ENCODE data around the gene CPNE7.
"Not testable (repeated sequence)": the region's sequence is repeated elsewhere in the genome, so short reads cannot be mapped to it uniquely, and the experiment has no call there.

The CPNE7 gene

DNA sequence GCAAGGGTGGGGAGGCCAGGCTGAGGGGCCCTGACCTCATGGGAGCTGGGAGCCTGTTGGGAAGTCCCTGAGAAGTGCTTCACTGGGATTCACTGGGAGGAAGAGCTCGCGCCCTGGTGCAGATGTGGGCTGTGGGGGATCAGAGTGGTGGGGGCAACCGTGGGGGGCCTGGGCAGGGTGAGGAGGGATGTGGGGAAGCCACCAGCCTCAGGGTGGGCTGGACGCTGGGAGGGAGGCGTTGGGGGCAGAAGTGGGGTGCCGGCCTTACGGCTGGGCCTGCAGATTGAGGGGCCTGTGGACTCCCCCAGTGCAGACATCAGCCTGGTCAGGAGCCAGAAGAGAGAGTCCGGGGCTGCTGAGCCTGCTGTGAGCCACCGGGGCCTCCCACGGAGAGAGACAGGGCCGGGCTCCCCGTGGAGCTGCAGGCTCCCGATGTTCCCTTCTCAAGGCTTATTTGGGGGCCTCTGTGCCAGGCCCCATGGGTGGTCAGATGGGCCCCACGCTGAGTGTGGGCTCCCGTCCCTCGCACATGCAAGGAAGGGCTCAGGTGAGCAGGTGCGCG is 45.7 kb downstream of the CPNE7 start:
- in situ Hi-C loops (cut with MboI; ENCODE audit: low sequenced_read_pairs): no loop called here

DNA sequence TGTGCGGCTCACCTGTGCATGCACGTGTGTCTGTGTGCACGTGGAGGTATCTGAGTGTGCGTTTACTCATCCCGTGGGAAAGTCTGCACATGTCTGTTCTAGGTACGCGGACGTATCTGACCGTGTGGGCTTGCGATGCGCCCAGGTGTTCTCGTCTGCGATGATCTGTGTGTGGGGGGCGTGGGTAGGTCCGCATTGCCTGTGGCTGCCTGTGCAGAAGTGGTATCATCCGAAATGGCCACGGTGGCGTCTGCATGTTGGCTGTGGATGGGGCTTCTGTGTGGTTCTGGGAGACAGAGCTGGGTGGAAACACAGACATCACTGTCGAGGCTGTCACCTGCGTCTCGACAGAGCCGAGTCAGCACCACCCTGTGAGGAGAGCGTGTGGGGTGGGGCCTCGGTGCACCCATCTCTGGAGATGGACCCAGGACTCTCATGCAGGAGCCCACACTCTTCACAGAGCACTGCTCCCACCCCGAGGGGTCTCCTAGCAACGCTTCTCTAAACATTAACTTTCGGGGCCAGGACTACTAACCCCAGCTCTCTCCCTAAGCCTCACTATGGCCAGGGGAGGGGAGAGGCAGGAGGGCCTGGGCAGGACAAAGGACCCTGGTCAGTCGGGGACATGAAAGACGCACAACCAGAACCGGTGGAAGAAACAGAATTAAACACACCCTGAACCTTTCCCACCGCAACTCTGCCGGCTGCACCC is 46.3 kb downstream of the CPNE7 start:
- in situ Hi-C loops (cut with MboI; ENCODE audit: low sequenced_read_pairs): no loop called here

DNA sequence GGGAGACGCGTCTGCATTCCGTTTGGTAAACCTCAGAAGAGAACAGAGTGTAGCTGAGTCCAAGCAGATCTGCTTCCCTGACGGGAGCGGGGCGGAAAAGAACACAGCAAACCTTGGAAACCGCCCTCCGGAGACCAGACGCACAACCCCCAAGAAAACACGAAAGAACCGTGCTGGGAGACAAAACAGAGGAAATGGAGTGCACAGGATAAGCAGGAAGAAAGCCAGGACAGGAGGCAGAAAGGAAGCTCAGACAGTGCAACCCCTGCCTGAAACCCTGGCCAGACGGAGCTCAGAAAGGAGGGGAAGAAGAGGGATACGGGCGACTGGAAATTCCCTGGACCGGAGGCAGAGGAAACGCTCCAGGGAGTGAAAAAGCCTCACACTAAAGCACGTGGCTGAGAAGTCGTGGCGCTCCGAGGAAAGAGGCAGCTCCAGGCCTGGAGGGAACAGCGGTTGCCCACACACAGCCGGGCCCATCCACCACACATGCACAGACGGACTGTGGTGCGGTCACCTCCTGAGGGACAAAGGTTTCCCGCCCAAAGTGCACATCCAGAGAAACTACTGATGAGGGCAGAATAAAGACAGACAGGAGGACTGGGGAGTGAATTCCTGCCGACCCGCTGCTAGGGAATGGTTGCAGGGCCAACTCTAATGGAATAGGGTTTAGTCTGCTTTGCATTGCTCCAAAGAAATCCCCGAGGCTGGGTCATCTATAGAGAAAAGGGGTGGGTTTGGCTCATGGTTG is 48.1 kb downstream of the CPNE7 start:
- in situ Hi-C loops (cut with MboI; ENCODE audit: low sequenced_read_pairs): no loop called here

DNA sequence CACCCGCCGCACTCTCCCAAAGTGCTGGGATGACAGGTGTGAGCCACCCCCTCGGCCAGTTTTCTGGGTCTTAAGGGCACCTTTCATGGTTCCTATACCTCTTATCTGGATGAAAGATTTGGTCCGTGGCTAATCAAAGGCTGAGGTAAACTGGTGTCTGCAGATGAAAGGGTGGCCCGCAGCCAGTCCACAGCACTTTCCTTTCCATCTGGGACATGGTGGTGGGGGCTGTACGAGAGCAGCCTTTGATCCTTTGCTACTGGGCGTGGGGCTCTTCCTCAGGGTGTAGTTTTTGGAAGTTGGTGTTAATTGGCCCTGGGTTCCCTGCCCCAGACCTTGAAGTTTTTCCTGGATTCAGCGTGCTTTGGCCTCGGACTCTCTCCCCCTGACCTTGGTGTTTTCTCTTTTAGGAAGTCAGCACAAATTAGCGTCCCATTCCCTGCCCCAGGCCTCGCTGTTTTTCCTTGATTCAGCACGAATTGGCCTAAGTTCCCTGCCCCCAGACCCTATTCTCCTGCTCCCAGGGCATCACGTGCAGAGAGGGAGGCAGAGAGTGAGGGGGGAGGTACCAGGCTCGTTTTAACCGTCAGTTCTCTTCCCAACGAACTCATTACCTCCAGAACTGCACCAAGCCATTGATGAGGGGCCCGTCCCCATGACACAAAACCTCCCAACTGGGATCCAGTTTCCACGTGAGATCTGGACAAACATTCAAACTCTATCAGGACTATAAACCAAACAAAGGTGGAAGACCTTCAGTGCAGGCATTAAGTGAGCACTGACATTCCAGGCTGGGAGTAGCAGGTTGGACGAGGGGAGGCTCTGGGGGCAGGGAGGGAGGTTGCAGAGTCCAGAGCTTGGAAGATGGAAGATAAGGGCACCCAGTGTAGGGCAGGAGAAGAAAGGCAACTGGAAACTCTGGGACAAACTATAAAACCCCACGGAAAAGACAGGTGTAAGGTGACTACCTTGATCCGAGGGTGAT is 49.5 kb downstream of the CPNE7 start:
- in situ Hi-C loops (cut with MboI; ENCODE audit: low sequenced_read_pairs): no loop called here

DNA sequence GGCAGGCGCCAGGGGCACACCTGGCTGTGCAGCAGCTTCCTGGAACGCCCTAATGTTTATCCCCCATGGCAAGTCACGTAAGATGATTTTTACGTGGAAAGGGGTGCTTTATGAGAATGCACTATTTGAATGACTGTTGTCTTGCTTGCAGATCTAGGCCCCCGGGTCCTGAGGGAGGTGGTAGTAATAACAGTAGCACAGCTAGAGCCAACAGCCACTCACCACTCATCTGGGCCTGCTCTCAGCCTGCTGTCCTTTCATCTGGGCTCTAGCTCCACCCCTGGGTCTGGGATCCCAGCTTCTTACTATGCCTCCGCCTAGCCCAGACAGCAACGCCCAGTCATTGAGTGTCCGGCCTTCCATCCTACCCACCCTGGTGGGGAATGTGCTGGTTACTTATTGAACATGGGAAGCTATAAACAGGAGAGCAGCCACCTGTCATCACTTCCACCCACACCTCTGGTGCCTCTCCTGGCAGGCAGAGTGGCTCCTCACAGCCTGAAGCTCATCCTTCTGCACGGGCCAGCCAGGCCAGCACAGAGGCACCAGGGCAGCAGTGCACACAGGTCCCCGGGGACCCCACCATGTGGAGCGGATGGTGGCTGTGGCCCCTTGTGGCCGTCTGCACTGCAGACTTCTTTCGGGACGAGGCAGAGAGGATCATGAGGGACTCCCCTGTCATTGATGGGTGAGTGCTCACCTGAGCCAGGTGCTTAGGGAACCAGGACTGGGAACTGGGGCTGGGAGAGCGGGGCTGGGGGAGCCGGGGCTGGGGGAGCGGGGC is 54.5 kb downstream of the CPNE7 start:
- in situ Hi-C loops (cut with MboI; ENCODE audit: low sequenced_read_pairs): no loop called here

DNA sequence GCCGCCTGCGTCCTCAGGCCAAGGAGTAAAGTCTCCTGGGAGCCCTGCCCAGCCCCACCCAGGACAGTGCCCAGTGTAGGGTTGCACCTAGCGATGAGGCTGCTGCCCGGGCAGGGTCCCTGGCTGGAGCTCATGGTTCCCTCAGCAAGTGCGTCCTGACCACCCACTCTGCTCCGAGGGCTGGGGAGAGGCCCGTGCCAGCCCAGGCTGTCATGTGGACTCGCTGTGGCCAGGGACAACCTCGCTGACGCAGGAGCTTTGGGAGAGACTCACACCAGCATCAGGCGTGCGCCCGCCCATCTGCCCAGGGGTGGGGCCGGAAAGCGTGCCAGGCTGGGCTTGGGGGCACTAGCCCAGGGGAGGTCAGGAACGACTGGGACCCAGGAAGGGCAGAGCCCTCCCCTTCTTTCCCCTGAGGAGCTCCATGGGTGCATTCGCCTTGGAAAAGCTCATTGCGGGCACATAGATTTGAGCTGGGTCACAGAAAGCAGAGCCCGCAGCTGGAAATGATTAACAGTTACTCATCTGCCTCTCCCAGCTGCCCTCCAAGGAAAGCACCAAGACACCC is 57.6 kb downstream of the CPNE7 start:
- in situ Hi-C loops (cut with MboI; ENCODE audit: low sequenced_read_pairs): no loop called here

DNA sequence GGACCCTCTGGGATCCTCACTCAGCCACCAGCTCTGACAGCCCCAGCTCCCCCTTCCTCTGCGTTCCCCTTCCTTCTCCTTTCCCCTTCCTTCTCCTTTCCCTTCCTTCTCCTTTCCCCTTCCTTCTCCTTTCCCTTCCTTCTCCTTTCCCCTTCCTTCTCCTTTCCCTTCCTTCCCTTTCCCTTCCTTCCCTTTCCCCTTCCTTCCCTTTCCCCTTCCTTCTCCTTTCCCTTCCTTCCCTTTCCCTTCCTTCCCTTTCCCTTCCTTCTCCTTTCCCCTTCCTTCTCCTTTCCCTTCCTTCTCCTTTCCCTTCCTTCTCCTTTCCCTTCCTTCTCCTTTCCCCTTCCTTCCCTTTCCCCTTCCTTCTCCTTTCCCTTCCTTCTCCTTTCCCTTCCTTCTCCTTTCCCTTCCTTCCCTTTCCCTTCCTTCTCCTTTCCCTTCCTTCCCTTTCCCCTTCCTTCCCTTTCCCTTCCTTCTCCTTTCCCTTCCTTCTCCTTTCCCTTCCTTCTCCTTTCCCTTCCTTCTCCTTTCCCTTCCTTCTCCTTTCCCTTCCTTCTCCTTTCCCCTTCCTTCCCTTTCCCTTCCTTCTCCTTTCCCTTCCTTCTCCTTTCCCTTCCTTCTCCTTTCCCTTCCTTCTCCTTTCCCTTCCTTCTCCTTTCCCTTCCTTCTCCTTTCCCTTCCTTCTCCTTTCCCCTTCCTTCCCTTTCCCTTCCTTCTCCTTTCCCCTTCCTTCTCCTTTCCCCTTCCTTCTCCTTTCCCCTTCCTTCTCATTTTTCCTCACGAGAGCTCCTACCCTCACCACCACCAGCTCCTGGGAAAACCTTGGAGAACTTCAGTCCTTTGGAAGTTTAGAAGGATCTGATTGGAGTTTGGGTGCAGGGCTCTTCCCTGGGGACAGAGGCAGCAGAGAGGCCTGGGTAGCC is 59.2 kb downstream of the CPNE7 start:
- in situ Hi-C loops (cut with MboI; ENCODE audit: low sequenced_read_pairs): not testable (repeated sequence)

DNA sequence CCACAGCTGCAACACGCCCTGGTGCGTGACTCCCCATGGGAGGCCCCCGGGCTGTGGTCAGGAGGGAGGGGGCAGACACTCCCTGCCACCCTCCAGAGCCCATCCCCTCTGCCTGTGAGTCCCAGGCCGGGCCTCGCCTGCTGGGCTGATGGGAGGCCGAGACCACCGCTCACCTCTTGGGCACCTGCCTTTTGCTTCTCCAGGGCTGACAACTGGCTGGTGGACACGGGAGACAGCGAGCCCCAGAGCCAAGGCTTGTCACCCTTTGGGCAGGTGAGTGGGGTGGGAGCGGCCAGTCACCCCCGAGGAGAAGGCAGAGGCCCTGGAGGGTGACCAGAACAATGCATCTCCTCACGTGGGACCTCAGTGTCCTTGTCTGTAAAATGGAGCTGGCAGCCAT is 61.1 kb downstream of the CPNE7 start:
- in situ Hi-C loops (cut with MboI; ENCODE audit: low sequenced_read_pairs): no loop called here

DNA sequence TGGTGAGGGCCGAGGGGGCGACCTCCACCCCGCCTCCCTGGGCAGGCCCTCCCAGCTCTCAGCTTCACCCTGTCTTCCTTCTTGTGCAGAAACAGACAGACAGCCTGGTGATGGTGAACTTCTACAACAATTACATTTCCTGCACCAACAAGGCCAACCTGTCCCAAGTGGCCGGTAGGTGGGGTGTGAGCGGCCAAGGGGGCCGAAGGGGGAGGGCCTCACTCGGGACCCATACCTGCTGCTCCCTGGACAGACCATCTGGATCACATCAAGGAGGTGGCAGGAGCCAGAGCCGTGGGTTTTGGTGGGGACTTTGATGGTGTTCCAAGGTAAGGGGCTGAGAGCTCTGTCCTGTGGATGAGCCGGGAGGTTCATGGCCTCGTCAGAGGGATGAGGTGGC is 61.8 kb downstream of the CPNE7 start:
- in situ Hi-C loops (cut with MboI; ENCODE audit: low sequenced_read_pairs): no loop called here

DNA sequence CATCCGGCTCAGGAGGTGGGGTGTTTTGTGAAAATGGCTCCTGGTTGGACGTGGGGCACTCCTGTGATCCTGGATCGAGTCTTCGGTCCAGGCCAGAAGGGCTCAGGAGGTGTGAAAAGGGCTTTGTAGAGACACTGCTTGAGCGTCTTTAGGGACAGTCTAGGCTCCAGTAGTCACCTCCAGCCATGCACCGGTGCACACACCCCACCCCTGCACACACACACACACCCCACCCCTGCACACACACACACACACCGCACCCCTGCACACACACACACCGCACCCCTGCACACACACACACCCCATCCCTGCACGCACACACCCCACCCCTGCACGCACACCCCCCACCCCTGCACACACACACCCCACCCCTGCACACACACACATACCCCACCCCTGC is 62.9 kb downstream of the CPNE7 start:
- in situ Hi-C loops (cut with MboI; ENCODE audit: low sequenced_read_pairs): no loop called here

DNA sequence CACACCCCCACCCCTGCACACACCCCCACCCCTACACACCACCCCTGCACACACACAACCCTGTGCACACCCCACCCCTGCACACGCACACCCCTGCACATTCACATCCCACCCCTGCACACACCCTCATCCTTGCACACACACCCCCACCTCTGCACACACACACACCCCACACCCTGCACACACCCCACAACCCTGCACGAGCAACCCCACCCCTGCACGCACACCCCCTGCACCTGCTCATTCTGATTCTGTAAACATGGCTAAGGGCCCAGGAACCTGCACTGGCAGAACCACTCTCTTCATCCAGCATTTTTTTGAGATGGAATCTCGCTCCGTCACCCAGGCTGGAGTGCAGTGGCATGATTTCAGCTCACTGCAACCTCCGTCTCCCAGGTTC is 63.8 kb downstream of the CPNE7 start:
- in situ Hi-C loops (cut with MboI; ENCODE audit: low sequenced_read_pairs): no loop called here

DNA sequence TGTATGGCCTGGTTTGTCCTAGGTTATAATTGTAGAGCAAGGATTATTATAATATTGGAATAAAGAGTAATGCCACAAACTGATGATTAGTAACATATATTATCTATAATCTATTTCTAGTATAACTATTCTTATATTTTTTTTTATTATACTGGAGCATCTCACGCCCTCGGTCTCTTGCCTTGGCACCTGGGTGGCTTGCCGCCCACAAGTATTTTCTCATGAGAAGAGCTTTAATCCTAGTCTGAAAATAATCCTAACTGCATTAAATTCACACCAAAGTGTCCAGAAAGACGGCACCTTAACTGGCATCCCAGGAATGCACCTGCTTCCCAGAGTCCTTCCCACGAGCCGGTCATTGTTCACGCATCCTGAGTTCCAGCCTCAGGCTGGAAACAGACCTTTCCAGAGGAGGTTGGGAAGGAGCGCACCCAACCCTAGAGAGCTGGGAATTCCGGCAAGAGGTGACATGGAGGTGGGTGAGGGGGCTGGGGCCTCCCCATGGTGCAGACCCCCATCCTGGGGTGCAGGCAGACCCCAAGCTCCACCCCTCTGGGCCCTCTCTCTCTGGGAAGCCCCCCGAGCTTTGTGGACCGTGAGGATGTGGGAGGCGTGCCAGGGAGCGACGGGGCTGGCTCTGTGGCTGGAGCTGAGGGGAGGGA is 66.0 kb downstream of the CPNE7 start:
- in situ Hi-C loops (cut with MboI; ENCODE audit: low sequenced_read_pairs): no loop called here

DNA sequence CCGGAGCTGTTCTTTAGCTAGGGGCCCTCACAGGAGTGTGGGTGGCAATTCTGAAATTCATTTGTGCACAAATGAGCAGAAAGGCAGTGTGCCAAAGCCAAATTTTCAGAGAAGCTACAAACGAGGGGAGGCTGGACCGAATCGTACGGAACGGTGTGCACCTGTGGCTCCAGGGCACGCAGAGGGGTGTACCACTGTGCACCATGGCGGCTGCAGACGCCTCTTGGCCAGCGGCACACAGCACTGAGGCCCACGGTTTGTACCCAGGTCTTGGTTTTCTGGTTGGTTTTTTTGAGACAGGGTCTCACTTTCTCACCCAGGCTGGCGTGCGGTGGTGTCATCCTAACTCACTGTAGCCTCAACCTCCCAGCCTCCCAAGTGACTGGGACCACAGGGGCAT is 67.0 kb downstream of the CPNE7 start:
- in situ Hi-C loops (cut with MboI; ENCODE audit: low sequenced_read_pairs): no loop called here

DNA sequence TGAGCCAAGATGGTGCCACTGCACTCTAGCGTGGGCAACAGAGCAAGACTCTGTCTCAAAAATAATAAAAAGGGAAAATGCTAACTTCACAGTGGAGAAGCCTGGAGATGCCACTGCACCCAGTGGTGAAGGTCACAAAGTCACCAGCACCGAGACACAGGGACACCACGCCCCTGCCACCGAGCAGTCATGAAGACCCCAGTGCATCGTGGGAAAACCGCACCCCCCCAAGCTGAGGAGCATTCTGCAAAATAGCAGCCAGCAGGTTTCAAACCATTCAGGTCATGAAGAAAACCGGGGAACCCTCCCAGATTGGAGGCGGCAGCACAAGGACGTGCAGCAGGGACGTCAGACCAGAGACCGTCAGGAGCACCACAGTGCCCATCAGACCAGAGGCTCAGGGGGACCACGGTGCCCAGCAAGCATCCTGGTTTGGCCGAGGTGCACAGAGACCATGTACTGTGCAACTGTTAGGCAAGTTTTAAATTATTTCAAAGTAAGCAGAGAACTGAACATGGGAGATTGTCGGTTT is 68.3 kb downstream of the CPNE7 start:
- in situ Hi-C loops (cut with MboI; ENCODE audit: low sequenced_read_pairs): no loop called here

DNA sequence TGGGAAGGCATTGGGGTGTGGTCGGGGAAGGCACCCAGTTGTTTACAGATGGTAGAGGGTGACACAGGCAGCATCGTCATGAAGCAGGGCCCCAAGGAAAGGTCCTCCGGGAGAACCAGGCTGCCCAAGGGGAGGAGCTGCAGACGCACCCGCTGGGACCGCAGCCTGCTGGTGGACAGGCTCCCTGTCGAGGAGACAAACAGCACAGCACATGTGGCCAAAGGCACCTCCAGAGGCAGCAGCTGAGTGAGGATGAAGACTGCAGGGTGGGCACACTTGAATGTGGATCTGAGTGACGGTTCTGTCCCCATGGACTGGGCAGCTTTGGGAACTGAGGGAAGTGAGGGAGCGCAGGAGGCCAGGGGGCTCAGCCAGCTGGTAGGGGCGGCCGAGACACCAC is 69.6 kb downstream of the CPNE7 start:
- in situ Hi-C loops (cut with MboI; ENCODE audit: low sequenced_read_pairs): no loop called here

DNA sequence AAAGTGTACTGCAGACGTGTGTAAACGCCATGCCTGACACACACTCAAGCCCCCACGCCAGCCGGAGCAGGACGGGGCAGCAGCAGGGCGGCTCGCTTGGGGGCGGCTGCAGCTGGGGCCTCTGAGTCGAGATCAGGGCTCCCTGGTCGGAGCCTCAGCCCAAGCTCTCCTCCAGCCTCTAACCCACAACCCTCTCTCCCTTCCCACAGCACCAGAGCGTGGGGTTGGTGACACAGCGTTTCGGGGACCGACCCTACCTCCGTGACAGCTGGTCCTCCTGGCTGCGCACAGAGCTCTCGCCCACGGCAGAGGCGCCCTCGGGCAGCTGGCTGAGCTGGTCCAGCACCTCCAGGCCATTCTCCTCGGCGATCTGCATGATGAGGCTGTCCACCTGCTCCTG is 70.7 kb downstream of the CPNE7 start:
- in situ Hi-C loops (cut with MboI; ENCODE audit: low sequenced_read_pairs): no loop called here

Data from hTERT RPE-1 (cell line).